ENCODE results near the gene GLIS1. TPM values are rescaled to one million over a fixed set of nuclear protein-coding genes. Genes with fewer than 3 reads are reported as not detected.

Gene GLIS1
- total RNA-seq, 4 donors from 2014 or later = 0.63 to 2.4 (median 1.0) TPM

GRCh38 chr1:53695116-53695515 is 43.8 kb downstream of the GLIS1 start:
- no peak overlapping the region for H3K4me3 ChIP-seq (ENCODE audit: low read depth, poor library complexity, severe bottlenecking)
- 83 to 86% methylated on average over 8 of the region's 8 CpGs for WGBS, 2 donors
- TF ChIP-seq POLR2A (IDR thresholded peaks at IDR 0.05) = no peak
- TF ChIP-seq CTCF (IDR thresholded peaks at IDR 0.05) = no peak
- intact Hi-C loops (cut with DNase I; ENCODE audit: low total_unique reads) = no loop called here
- DNase-seq (ENCODE audit: low spot score in 2 of 2) = no peak

- no peak overlapping the region for H3K4me3 ChIP-seq (ENCODE audit: low read depth, poor library complexity, severe bottlenecking)
- intact Hi-C loops (cut with DNase I; ENCODE audit: low total_unique reads) = no loop called here
- TF ChIP-seq CTCF (IDR thresholded peaks at IDR 0.05) = no peak
- no peak for TF ChIP-seq POLR2A (IDR thresholded peaks at IDR 0.05)
- WGBS, 2 donors = 93 to 96% methylated on average over 10 of the region's 10 CpGs
- no peak for DNase-seq (ENCODE audit: low spot score in 2 of 2)
Observed at GRCh38 chr1:53694718-53695091, 44.3 kb downstream of the GLIS1 start.

- DNase-seq (ENCODE audit: low spot score in 2 of 2) = no peak
- H3K4me3 ChIP-seq (ENCODE audit: low read depth, poor library complexity, severe bottlenecking) = no peak overlapping the region
- 80 to 82% methylated on average over 22 of the region's 22 CpGs for WGBS, 2 donors
- TF ChIP-seq POLR2A (IDR thresholded peaks at IDR 0.05) (no peak), CTCF (IDR thresholded peaks at IDR 0.05) (no peak)
- intact Hi-C loops (cut with DNase I; ENCODE audit: low total_unique reads) = no loop called here
Observed at GRCh38 chr1:53693773-53694717, 44.9 kb downstream of the GLIS1 start.

GRCh38 chr1:53693339-53693738 is 45.6 kb downstream of the GLIS1 start:
- TF ChIP-seq POLR2A (IDR thresholded peaks at IDR 0.05) = no peak
- TF ChIP-seq CTCF (IDR thresholded peaks at IDR 0.05) = no peak
- no peak overlapping the region for H3K4me3 ChIP-seq (ENCODE audit: low read depth, poor library complexity, severe bottlenecking)
- intact Hi-C loops (cut with DNase I; ENCODE audit: low total_unique reads) = no loop called here
- no peak for DNase-seq (ENCODE audit: low spot score in 2 of 2)
- WGBS, 2 donors = 56 to 61% methylated on average over 8 of the region's 8 CpGs

GRCh38 chr1:53691326-53691725 is 47.6 kb downstream of the GLIS1 start:
- no peak overlapping the region for H3K4me3 ChIP-seq (ENCODE audit: low read depth, poor library complexity, severe bottlenecking)
- intact Hi-C loops (cut with DNase I; ENCODE audit: low total_unique reads) = no loop called here
- WGBS, 2 donors = 88 to 96% methylated on average over 7 of the region's 7 CpGs
- no peak for DNase-seq (ENCODE audit: low spot score in 2 of 2)
- TF ChIP-seq POLR2A (IDR thresholded peaks at IDR 0.05) (no peak), CTCF (IDR thresholded peaks at IDR 0.05) (no peak)

All from lower leg skin (tissue), 4 donors.